OCI-M2 (cell line): ENCODE measurements around the gene PURB.
A peak's percentile ranks its signal among the peaks of the same experiment; 100 is the strongest.
"Not testable (repeated sequence)": the region's sequence is repeated elsewhere in the genome, so short reads cannot be mapped to it uniquely, and the experiment has no call there.

ENCODE experiments used
- DNase-seq: peaks from one replicate; lab custom pipeline; 2025; ENCODE audit not compliant: unreplicated experiment; lab: John Stamatoyannopoulos, UW

PURB gene

DNA sequence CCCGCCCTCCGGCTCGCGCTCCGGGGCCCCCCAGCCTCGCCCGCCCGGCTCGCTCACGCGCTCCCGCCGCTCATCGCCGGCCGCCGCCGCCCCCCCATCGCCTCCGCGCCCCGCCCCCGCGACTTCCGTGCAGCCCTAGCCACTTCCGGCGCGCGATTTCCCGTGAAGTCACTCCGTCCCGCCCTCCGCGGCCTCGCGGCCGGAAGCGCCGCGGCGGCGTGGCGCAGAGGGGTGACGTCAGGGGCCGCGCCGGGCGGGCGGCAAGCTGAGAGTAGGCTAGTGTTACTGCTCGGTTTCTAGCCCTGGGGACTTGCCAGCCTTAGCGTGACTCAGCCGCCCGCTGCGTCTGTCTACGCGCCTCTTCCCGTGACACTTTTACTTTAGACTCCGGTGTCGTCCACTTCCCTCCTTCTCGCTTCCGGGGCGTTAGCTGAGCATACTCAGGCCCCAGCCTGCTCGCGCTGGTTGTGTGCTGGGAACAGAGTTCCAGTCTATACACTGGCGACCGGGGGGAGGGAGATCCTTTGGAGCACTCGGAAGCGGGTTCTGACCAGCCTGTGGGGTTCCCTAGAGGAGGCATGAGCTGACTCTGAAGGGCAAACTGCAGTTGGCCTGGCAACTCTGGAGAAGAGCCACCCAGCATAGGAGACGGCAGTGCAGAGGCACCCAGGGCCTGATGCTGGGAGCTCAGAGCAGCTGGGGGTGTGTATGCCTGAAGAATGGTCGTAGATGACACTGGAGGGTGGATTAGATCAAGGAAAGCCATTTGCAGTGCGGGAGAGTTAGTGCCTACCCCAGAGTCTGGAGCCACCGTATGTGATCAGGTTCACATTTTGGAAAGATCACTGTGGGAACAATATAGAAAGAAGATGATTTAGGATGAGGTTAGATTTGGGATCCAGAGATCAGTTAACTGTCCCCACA, at the start of gene PURB:
TSS of gene PURB (minus strand) at position 137 of the 924 bp plus-strand sequence. CDS start 182 bp downstream, outside the sequence.
- peak; percentile 53 for DNase-seq

DNA sequence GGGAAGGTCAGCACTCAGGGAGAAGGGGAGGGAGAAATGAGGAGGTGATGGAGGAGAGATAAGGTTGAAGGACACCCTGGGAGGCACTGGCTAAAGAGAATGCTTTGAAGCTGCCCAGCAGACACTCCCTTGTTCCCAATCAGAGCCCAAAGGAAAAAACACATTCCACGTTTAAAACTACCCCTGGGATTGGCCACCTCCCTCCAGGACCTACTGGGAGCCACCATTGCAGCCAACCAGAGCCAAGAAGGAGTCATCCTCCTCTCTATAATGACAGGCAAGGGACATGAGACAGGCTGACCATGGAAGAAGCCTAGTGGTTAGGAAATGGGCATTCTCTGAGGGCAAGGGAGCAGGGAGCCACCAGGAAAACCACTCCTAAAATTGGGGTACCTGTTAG, 49.7 kb upstream of the PURB start:
- DNase-seq = no peak

DNA sequence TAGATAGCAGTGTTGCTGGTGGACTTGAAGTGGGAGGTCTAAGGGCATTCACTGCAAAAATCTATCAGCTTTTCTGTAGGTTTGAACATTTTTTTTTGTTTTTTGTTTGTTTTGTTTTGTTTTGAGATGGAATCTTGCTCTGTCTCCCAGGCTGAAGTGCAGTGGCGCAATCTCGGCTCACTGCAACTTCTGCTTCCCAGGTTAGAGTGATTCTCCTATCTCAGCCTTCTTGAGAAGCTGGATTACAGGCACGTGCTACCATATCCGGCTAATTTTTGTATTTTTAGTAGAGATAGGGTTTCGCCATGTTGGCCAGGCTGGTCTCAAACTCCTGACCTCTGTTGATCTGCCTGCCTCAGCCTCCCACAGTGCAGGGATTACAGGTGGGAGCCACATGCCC, 49.2 kb upstream of the PURB start:
- not testable (repeated sequence) for DNase-seq

DNA sequence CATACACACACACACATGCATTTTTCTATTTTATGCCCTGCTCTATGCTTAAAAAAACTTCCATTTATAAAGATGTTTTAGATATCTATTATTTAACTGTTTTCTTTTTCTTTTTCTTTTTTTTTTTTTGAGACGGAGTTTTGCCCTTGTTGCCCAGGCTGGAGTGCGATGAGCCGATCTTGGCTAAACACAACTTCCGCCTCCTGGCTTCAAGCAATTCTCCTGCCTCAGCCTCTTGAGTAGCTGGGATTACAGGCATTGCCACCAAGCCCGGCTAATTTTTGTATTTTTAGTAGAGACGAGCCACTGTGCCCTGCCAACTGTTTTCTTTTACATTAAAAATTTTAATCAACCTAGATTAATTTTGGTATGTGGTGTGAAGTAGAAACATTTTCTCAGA, 45.6 kb upstream of the PURB start:
- no peak for DNase-seq

DNA sequence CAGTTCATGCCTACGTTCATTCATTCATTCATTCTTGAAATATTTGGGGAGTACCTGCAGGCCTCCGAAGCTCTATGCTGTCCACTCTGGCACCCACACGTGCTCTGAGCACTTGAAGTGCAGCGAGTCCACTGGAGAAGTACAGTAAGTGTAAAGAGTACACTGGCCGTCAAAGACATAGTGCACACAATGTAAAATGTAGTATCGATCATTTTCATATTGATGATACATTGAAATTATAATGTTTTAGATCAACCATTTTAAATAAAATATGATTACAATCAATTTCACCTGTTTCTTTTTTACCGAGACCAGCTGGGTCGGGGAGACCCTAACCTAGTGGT, 37.0 kb upstream of the PURB start:
- DNase-seq = no peak

DNA sequence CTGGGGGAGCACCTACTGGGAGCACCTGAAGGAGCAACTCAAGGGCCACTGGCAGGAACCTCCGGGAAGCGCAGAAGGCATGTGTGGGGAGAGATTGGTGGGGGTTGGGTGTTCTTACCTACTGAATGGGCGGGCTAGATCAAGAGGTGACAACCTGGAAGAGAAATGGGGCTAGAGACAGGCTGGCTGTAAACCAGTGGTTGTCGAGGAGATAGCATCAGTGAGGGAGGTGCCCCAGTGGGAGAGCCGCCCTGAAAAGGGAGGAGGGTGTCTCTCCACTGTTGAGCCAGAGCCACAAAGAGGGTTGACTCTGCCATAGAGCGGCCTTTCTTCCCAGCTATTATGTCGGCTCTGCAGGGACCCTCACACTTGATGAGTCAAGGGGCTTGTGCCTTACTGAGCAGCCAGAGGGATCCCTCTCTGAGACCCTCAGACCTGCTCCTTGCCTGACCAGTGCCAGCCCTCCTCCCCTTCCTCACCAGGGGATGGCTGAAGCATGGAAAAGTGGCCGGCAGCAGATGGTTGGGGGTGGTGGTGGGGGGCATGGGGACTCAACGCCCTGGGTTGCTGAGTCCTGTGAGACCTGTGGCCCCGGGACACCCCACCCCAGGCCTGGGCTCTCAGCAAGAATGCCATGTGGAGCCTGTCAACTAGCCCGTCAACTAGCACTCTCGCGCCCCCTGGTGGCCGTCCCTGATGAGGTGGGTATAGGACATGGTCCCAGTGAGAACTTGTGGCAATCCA, 36.4 kb upstream of the PURB start:
- peak; percentile 0 for DNase-seq

DNA sequence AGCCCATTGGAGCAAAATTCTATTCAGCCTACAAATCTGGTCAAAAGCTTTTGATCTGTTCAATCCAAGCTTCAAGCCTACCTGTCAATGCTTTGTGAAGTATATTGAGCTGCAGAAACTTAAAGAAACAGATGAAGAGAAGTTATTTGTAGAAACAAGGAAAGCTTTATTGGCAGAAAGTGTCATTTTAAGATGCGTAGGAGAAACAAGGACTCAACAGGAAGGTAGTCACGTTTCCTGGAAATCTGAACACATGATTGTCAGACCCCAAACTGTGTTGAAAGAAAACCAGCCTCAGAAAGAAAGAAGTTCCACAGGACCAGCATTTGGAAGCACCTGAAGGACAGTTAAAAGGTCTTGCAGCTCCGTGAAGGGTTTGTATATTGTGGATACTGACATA, 34.8 kb upstream of the PURB start:
- no peak for DNase-seq

DNA sequence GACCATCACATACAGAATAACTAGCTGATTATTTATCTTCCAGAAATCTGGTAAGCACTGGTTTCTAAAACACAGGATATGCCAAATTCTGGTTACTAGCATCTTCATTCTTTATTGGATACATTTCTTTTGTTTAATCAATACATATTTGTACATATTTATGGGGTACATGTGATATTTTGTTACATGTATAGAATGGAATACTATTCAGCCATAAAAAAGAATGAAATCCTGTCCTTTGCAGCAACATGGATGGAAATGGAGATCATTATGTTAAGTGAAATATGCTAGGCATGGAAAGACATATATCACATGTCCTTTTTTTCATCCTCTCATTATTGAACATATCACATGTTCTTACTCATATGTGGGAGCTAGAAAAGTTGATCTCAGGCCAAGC, 32.7 kb upstream of the PURB start:
- DNase-seq = no peak

DNA sequence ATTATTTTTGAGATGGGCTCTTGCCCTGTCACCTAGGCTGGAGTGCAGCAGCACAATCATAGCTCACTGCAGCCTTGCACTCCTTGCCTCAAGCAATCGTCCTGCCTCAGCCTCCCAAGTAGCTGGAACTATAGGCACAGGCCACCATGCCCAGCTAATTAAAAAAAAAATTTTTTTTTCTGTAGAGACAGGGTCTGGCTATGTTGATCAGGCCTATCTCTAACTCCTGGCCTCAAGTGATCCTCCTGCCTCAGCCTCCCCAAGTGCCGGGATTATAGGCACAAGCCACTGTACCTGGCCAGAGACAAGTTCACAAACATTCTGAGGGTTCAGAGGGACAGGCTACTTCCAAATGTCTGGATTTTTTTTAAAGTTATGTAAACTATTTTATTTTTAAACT, 32.1 kb upstream of the PURB start:
- DNase-seq = no peak

DNA sequence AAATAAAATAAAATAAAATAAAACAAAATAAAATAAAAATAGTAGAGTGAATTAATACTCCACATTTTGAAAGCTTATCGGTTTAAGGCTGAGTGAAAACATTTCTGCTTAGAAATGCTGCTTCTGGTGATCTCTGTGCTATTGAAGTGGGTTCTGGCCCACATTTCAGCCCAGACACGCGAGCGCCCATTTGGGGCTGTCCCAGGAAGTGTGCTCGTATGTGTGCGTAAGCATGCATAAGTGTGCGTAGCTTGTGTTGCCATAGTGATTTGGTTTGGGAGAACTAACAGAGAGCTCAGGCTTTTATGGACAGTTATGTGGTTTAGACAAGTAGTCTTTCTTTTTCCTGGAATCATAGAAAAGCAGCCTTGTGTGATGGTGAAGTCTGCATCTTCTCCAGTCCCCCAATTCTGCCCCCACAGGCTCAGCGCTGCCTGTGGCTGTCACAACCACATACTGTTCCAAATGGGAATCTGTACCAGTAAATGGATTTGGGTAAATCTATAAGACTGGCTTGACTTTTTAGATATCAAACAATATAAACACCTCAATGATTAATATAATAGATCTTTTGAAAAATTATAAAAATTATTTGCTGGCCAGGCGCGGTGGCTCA, 29.8 kb upstream of the PURB start:
- no peak for DNase-seq

DNA sequence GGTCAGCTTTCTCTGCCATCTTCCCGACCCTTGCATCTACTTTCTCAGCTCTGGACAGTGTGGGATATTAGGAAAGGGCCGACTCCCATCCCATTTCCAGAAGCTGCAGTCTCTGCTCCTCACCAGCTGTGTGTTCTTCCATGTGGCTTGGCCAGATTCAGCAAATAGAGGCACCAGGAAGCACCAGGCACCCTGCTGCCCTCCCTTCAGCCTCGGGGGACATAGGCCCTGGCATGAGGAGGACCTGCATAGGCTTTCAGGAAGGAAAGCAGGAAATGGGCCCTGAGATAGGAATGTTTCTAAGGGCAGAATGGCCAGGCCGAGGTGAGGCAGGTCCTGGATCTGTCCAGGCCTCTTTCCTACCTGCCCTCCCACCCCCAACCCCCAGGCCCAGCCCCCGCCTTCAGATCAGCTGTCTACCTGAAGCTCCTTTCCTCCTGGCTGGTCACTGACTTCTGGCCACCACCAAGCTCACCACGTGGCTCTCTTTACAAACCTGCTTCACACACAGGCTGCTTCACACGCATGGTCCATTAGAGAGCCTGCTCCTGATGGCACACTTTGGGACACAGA, 27.5 kb upstream of the PURB start:
- no peak for DNase-seq

DNA sequence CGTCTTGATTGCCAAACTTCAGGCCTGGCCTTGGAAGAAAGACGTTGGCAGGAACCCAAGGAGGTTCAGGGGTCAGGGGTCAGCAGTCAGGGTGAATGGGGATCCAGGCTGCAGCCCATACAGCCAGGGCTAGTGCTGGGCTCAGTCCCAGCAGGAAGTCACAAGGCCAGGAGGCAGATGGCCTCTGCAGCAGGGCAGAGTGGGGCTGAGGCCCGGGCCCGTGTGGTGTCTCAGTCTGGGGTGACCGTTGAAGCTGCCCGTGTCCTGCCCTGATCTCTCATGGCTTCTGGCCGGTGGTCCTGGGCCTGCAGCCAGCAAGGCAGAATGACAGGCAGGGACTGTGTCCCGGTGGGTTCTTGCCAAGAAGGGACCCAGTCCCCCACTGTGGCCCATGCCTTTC, 26.6 kb upstream of the PURB start:
- DNase-seq = no peak

DNA sequence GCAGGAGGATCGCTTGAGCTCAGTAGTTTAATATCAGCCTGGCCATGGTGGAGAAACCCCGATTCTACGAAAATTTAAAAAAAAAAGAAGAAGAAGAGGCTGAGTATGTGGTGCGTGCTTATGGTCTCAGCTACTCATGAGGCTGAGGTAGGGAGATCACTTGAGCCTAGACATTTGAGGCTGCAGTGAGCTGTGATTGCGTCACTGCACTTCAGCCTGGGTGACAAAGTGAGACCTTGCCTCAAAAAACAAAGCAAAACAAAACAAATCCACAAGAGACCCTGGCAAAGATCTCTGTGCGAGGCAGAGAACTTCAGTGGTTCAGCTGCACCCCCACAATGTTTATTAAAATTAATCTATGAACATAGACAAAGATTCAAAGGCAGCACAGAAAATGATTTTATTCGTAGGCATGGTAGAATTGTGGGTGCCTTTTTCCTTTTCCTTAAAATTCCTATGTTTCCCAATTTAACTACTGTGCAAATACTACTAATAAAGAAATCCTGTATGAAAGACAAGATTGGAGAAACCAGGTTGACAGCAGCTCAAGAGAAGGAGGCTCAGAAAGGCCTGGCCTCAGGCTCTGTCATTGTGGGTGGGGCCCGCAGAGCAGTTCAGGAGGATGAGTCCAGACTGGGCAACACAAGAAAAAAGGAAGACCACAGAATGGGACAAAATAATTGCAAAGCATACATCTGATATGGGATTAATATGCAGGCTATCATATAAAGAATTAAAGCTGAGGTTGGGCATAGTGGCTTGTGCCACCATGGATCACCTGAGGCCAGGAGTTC, 24.5 kb upstream of the PURB start:
- DNase-seq = no peak

DNA sequence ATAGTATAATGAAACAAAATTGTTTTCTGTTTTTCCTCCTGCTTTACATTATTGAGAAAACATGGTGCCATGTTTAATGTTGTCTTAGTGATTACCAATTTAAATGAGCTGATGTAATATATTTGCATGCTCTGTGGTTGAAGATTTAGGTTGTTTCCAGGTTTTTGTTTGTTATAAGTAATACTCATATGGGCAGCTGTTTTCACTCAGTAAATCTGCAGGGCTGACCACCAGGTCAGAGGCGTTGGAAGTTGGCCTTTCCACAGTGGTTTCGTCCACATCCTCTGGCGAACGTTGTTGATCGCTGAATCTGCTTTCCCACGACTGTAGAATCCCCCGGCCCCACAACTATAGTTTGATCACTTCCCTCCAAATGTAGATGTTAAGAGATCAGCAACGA, 21.6 kb upstream of the PURB start:
- DNase-seq = no peak

DNA sequence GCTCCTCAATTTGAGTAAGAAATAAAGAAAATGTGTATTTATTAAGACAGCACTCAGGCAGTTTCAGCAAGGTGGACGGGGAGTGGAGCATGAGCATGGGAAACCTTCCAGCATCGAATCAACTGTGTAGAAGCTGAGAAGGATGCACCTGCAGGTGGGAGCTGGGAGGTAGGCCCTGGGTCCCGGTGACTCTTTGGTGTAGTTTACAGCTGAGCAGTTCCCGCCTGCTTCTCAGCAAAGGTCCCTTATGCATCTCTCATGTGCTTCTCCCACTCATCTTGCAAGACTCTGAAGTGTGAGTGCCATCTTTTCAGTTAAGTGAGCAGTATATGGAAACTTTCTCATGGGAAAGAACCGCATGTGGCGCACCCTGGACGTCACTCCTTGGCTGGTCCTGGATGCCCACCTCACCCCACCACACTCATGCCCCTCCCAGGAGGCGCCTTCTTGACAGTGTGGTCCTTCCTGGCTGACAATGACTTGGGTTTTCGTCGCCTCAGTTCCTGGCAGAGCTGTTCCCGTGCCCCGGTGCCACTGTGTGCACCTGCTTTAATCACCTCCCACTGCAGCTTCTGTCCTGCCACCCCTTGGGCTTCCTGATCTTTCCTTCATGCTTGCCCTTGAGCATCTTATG, 19.8 kb upstream of the PURB start:
- DNase-seq = no peak

DNA sequence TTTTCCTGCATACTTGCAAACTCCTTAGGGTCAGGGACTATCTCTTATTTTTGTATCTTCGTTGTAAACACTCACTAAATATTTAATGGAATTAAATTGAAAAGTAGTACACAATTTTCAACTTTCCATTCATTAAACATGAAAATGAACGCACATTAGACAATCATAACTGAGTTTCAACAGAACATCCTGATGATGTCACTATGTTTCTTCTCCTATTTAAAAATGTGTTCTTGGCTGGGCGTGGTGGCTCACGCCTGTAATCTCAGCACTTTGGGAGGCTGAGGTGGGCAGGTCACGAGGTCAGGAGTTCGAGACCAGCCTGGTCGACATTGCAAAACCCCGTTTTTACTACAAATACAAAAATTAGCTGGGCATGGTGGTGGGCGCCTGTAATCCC, 14.1 kb upstream of the PURB start:
- no peak for DNase-seq

DNA sequence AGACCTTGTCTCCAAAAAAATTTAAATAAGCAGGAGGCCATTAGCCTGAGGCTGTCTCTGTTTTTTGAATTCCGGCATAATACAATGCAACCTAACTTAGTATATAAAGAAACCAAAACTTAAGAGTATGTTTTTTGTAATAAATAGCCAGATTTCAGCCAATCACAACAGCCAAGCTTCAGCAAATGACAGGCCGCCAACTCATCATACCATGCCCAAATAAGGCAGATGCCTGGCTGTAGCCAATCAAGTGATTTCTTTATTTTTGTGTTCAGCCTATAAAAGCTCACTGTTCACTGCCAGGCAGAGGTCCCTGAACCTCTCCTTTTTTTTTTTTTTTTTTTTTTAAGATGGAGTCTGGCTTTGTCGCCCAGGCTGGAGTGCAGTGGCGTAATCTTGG, 12.7 kb upstream of the PURB start:
- DNase-seq = no peak

DNA sequence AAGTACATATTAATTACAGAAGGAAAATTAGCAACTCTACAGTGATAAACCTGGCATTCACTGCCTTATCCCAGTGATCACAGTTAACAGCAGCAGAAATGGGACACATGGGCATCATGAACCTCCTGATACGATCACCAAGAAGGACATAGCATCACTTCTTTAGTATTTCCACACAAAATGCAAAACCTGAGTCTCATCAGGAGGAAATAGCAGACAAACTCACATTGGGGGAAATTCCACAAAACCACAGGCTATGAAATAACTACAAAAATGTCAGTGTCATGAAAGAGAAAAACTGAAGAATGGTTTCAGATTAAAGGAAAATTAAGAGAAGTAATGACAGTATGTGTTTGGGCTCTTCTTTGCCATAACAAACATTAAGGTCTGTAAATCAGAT, 12.0 kb upstream of the PURB start:
- DNase-seq = no peak

DNA sequence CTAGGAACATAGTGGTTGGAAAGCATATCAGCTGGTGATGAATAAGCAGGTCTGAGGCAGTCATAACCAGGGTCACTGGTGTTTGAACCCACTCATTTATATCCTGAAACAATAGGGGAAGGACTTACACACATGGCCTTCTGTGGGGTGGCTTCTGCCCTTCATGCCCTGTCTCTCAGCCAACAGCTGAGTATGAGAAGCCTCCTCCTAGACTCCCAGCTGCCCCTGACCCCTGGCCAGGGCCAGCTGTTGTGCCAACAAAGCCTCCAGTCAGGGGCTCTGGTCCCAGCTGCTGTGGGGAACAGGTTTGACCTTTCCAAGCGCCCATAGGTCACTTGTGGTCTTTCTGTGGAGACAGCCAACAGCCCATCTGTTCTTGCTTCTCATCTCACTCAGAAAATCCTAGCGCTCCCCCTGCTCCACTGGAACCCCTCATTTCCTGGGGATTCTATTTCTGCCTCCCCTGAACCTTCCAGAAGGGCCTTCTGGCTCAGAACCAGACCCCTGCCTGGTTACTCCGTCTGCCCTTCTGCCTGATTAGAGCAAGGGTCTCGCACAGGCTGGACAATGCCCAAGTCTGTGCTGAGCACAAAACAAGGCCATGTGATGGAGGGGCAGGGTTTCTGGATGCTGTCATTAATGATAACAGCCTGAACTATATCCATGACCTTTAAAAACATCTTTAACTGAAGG, 9.7 kb upstream of the PURB start:
- DNase-seq = no peak

DNA sequence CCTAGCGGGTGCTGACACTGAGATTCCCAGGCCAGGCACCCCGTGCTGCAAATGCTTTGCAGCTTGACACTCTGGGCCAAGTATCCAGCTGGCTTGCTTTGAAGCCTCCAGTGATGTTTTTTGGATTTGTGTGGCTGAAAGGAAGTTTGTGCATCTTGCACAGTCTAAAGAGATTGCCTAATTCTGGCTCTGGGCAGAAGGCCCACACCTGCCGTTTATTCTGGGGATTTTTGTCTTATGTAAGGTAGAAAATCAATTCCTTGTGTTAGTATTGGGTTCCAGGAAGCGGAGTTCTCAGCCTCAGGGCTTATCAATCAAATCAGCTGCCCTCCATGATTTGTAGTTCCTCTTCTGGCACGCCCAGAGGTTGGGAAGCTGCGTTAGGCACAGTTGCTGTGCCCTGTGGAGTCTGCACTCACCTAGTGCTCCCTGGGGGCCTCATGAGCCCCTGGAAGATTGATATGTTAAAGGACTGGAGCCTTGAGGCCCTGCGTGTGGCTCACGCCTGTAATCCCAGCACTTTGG, 8.4 kb upstream of the PURB start:
- no peak for DNase-seq
